ENCODE data around the gene MKI67. TPM values are rescaled to one million over a fixed set of nuclear protein-coding genes. Genes with fewer than 3 reads are reported as not detected.

MKI67 gene
- total RNA-seq, 1 experiment from 2014 or later = 151 TPM

GRCh38 chr10:128059982-128060293 lies 66.3 kb downstream of the MKI67 start:
- CTCF ChIA-PET = no interaction called here
- Histone ChIP-seq H3K4me3 (ENCODE audit: low read depth in 2 of 2, low read length in 2 of 2) (no peak overlapping the region), H3K27me3 (ENCODE audit: control insufficient read depth, insufficient read depth, low read length) (no peaks in the 10 kb centered on the region; the same call in 1 of the 2 replicates), H3K4me1 (ENCODE audit: control insufficient read depth, insufficient read depth, low read length) (no peaks in the 10 kb centered on the region), H3K36me3 (ENCODE audit: control insufficient read depth, insufficient read depth, low read length) (no peaks in the 10 kb centered on the region), H3K27ac (ENCODE audit: low read length) (no peak overlapping the region), H3K9me3 (ENCODE audit: control insufficient read depth, insufficient read depth, low read depth, low read length) (no peaks in the 10 kb centered on the region)
- TF ChIP-seq TCF7L2 (IDR thresholded peaks at IDR 0.05; ENCODE audit: low read depth, low read length) (no peak), REST (IDR thresholded peaks at IDR 0.05; ENCODE audit: insufficient read depth in 1 of 2, low read depth in 2 of 2, low read length in 1 of 2) (no peak), SIN3A (IDR thresholded peaks at IDR 0.05; ENCODE audit: borderline replicate concordance, insufficient read depth, low read depth, low read length) (no peak), CTCF (IDR thresholded peaks at IDR 0.05) (no peak), POLR2AphosphoS5 (IDR thresholded peaks at IDR 0.05; ENCODE audit: low read depth, low read length) (no peak)
- intact Hi-C loops (cut with micrococcal nuclease; ENCODE audit: unreplicated experiment) = no loop called here
- POLR2A ChIA-PET = no interaction called here
- DNase-seq (ENCODE audit: low read depth, low spot score) (no peak), ATAC-seq (no peak)
- no TSS peak for BruUV-seq (replicated peaks)
- in situ Hi-C loops (cut with HindIII; ENCODE audit: low pct_unique_long_range_greater_than_20kb, low sequenced_read_pairs) = no loop called here

- H3K4me3 ChIP-seq (ENCODE audit: low read depth in 2 of 2, low read length in 2 of 2) = no peak overlapping the region
- no peaks in the 10 kb centered on the region for H3K4me1 ChIP-seq (ENCODE audit: control insufficient read depth, insufficient read depth, low read length)
- intact Hi-C loops (cut with micrococcal nuclease; ENCODE audit: unreplicated experiment) (no loop called here), in situ Hi-C loops (cut with HindIII; ENCODE audit: low pct_unique_long_range_greater_than_20kb, low sequenced_read_pairs) (no loop called here)
- H3K9me3 ChIP-seq (ENCODE audit: control insufficient read depth, insufficient read depth, low read depth, low read length) = no peaks in the 10 kb centered on the region
- ChIA-PET CTCF (interaction anchor here (0.5 kb wide), 1 partner anchor 261 kb away, joined by 5 read pairs; no protein-coding TSS in a partner anchor), POLR2A (no interaction called here)
- ATAC-seq (no peak), DNase-seq (ENCODE audit: low read depth, low spot score) (no peak)
- H3K36me3 ChIP-seq (ENCODE audit: control insufficient read depth, insufficient read depth, low read length) = no peaks in the 10 kb centered on the region
- no peak overlapping the region for H3K27ac ChIP-seq (ENCODE audit: low read length)
- no peaks in the 10 kb centered on the region; the same call in 1 of the 2 replicates for H3K27me3 ChIP-seq (ENCODE audit: control insufficient read depth, insufficient read depth, low read length)
- BruUV-seq (replicated peaks) = no TSS peak
- no peak for TF ChIP-seq REST (IDR thresholded peaks at IDR 0.05; ENCODE audit: insufficient read depth in 1 of 2, low read depth in 2 of 2, low read length in 1 of 2)
- no peak for TF ChIP-seq CTCF (IDR thresholded peaks at IDR 0.05)
- TF ChIP-seq SIN3A (IDR thresholded peaks at IDR 0.05; ENCODE audit: borderline replicate concordance, insufficient read depth, low read depth, low read length) = no peak
- TF ChIP-seq TCF7L2 (IDR thresholded peaks at IDR 0.05; ENCODE audit: low read depth, low read length) = no peak
- TF ChIP-seq POLR2AphosphoS5 (IDR thresholded peaks at IDR 0.05; ENCODE audit: low read depth, low read length) = no peak
These were observed 66.8 kb downstream of the MKI67 start for GRCh38 chr10:128059266-128059981.

All from Panc1 (cell line).